HepG2 (cell line): ENCODE data around the gene TBC1D14. TPM values are rescaled to one million over a fixed set of nuclear protein-coding genes. Genes with fewer than 3 reads are reported as not detected.

Source experiments
- ELK4 ChIP-seq: sonication (generic); formaldehyde crosslinking; IDR thresholded peaks from 2 replicates; pipeline ENCODE4 v1.9.0; 2021; ENCODE audit warnings: missing genetic modification reagents, borderline replicate concordance
- EP300 ChIP-seq, 3 experiments: sonication (generic) in 1 of 3; formaldehyde crosslinking in 1 of 3; IDR thresholded peaks; 2 replicates each; pipeline versions ENCODE4 v1.5.1 to v1.6.1; 2011 to 2020; ENCODE audit warnings: low read depth in 2 of 3, low read length in 2 of 3, borderline replicate concordance in 1 of 3, improper control_type of control experiment in 1 of 3, mild to moderate bottlenecking in 1 of 3, missing genetic modification reagents in 1 of 3, moderate library complexity in 1 of 3
- FOXK1 ChIP-seq: sonication (generic); formaldehyde crosslinking; IDR thresholded peaks from 2 replicates; pipeline ENCODE4 v1.4.0; 2020; ENCODE audit warnings: low read depth, missing genetic modification reagents, borderline replicate concordance
- GLI4 ChIP-seq: sonication (generic); formaldehyde crosslinking; IDR thresholded peaks from 2 replicates; pipeline ENCODE4 v1.5.1; 2020; ENCODE audit warnings: missing genetic modification reagents, mild to moderate bottlenecking, moderate library complexity, borderline replicate concordance
- HNRNPUL1 ChIP-seq: fragments of 200-400 bp; formaldehyde crosslinking; IDR thresholded peaks from 2 replicates; pipeline ENCODE4 v1.6.1; 2017; ENCODE audit warnings: low read depth, mild to moderate bottlenecking, low read length, moderate library complexity
- NBN ChIP-seq: fragments of 450-650 bp; conservative IDR thresholded peaks from 2 replicates; pipeline ENCODE4 v1.6.1; 2017
- RBFOX2 ChIP-seq: fragments of 200-400 bp; formaldehyde crosslinking; IDR thresholded peaks from 2 replicates; pipeline ENCODE4 v1.6.1; 2017; ENCODE audit warnings: low read depth, mild to moderate bottlenecking, low read length
- REST ChIP-seq, 2 experiments: IDR thresholded peaks; 2 replicates each; pipeline ENCODE4 v1.6.1; 2011 to 2012; ENCODE audit warnings: low read length in 2 of 2, borderline replicate concordance in 1 of 2, low read depth in 1 of 2, mild to moderate bottlenecking in 1 of 2, moderate library complexity in 1 of 2
- ZFP82 ChIP-seq: sonication (generic); formaldehyde crosslinking; IDR thresholded peaks from 2 replicates; pipeline ENCODE4 v1.5.1; 2020; ENCODE audit warnings: mild to moderate bottlenecking, missing genetic modification reagents, borderline replicate concordance
- ZNF546 ChIP-seq: sonication (generic); formaldehyde crosslinking; conservative IDR thresholded peaks from 2 replicates; pipeline ENCODE4 v1.8.1; 2023; ENCODE audit warnings: mild to moderate bottlenecking, missing genetic modification reagents
- ZNF672 ChIP-seq: sonication (generic); formaldehyde crosslinking; IDR thresholded peaks from 2 replicates; pipeline ENCODE4 v1.8.1; 2022; ENCODE audit warnings: missing genetic modification reagents
- ZNF773 ChIP-seq: sonication (generic); formaldehyde crosslinking; IDR thresholded peaks from 2 replicates; pipeline ENCODE4 v1.4.0; 2020; ENCODE audit warnings: missing genetic modification reagents, borderline replicate concordance
- ZSCAN30 ChIP-seq: sonication (generic); formaldehyde crosslinking; IDR thresholded peaks from 2 replicates; pipeline ENCODE4 v1.5.0; 2020; ENCODE audit warnings: mild to moderate bottlenecking, missing genetic modification reagents
- polyA plus RNA-seq, 8 experiments: library from polyadenylated mRNA; depleted of rRNA in 3 of 8; stranded (reverse) in 7 of 8; unstranded in 1 of 8; fragments of >200 nt; fragmentation: Illumina TruSeq in 4 of 8; extraction: Trizol in 4 of 8; gene quantifications; 2 replicates each; pipeline versions ENCODE4 v1.2.1 to v1.2.3, GENCODE V29; 2011 to 2016; ENCODE audit warnings: low read depth in 4 of 8, missing spikeins in 1 of 8, mixed read lengths in 1 of 8; ENCODE audit not compliant: insufficient read depth in 1 of 8
- total RNA-seq, 5 experiments: library from RNA; depleted of rRNA; stranded (reverse); fragments of >200 nt; fragmentation: Illumina TruSeq; extraction: Trizol; gene quantifications; 2 replicates each; pipeline ENCODE4 v1.2.3, GENCODE V29; 2016; ENCODE audit warnings: low read depth in 1 of 5
- TF ChIP-seq, protein P1 (sequence below): sonication (generic); formaldehyde crosslinking; IDR thresholded peaks from 2 replicates; pipeline ENCODE4 v1.5.0; 2020; ENCODE audit warnings: mild to moderate bottlenecking, missing genetic modification reagents
- TF ChIP-seq, protein P2 (sequence below): sonication (generic); formaldehyde crosslinking; IDR thresholded peaks from 2 replicates; pipeline ENCODE4 v1.9.0; 2021; ENCODE audit warnings: missing genetic modification reagents, borderline replicate concordance
- TF ChIP-seq, protein P3 (sequence below): sonication (generic); formaldehyde crosslinking; IDR thresholded peaks from 2 replicates; pipeline ENCODE4 v1.4.0; 2020; ENCODE audit warnings: missing genetic modification reagents

TBC1D14 gene
- total and polyA plus RNA-seq, 2 of the 13 experiments (the other 11 are each of a cell fraction or from before 2014, with no cell fraction given) = 29.5 to 46.5 TPM

DNA sequence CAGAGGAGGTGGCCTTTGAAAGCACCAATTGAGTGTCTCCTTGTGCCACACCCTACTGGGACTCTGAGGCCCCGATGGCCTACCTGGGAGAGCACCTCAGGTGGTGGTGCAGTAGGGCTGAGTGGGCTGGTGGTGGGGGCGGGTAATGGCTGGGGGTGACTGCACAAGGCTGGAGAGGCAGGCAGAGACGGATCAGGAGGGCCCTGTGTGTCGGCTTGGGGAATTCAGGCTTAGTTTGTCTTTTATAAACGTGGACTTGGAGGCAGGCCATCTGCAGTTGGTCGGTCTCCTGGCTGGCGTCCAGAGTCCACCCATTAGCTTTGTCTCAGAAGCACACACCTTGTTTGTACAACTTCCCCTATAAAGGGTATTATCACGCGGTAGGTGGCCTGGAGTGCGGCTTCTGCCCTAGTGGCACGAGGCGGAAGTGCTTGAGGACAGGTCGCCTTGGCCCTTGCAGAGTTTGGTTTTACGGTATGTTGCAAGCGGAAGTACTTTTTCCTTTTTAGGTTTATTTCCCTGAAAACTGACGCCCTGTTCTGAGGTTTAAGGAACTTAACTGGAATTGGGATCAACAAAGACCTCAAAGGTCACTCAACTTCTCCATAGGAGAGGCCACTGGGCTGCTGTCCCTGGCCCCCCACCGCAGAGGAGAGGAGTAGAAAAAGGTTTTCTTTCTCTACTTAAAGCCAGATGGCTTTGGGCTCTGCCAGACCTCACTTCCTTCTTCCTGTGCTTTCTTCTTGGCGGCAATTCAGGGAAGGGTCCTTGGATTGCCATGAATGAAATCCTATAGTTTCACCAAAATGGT is 8.0 kb downstream of the TBC1D14 start (continued):
- TF ChIP-seq, protein P1, sequence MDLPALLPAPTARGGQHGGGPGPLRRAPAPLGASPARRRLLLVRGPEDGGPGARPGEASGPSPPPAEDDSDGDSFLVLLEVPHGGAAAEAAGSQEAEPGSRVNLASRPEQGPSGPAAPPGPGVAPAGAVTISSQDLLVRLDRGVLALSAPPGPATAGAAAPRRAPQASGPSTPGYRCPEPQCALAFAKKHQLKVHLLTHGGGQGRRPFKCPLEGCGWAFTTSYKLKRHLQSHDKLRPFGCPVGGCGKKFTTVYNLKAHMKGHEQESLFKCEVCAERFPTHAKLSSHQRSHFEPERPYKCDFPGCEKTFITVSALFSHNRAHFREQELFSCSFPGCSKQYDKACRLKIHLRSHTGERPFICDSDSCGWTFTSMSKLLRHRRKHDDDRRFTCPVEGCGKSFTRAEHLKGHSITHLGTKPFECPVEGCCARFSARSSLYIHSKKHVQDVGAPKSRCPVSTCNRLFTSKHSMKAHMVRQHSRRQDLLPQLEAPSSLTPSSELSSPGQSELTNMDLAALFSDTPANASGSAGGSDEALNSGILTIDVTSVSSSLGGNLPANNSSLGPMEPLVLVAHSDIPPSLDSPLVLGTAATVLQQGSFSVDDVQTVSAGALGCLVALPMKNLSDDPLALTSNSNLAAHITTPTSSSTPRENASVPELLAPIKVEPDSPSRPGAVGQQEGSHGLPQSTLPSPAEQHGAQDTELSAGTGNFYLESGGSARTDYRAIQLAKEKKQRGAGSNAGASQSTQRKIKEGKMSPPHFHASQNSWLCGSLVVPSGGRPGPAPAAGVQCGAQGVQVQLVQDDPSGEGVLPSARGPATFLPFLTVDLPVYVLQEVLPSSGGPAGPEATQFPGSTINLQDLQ = no peak
- TF ChIP-seq, protein P2, sequence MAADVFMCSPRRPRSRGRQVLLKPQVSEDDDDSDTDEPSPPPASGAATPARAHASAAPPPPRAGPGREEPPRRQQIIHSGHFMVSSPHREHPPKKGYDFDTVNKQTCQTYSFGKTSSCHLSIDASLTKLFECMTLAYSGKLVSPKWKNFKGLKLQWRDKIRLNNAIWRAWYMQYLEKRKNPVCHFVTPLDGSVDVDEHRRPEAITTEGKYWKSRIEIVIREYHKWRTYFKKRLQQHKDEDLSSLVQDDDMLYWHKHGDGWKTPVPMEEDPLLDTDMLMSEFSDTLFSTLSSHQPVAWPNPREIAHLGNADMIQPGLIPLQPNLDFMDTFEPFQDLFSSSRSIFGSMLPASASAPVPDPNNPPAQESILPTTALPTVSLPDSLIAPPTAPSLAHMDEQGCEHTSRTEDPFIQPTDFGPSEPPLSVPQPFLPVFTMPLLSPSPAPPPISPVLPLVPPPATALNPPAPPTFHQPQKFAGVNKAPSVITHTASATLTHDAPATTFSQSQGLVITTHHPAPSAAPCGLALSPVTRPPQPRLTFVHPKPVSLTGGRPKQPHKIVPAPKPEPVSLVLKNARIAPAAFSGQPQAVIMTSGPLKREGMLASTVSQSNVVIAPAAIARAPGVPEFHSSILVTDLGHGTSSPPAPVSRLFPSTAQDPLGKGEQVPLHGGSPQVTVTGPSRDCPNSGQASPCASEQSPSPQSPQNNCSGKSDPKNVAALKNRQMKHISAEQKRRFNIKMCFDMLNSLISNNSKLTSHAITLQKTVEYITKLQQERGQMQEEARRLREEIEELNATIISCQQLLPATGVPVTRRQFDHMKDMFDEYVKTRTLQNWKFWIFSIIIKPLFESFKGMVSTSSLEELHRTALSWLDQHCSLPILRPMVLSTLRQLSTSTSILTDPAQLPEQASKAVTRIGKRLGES (CRISPR knock-in tag) = 0 out of 2 replicates have a peak, but pooled peaks have one; percentile 66
- TF ChIP-seq ZFP82 (CRISPR knock-in tag) (no peak), GLI4 (CRISPR knock-in tag) (0 out of 2 replicates have a peak, but pooled peaks have one; percentile 46), EP300 (IDR thresholded peaks at IDR 0.05; ENCODE audit: low read depth in 2 of 2, low read length in 2 of 2) (peak in 1 of 2 experiments; percentile 71; a peak in 2 of 4 replicates), EP300 (CRISPR knock-in tag; IDR thresholded peaks at IDR 0.05; ENCODE audit: borderline replicate concordance) (peak; percentile 44; the same call in 1 of the 2 replicates), ZNF672 (no peak), REST (IDR thresholded peaks at IDR 0.05; ENCODE audit: borderline replicate concordance in 1 of 2, low read depth in 1 of 2, low read length in 2 of 2) (no peak), ELK4 (CRISPR knock-in tag) (peak; percentile 79; the same call in 1 of the 2 replicates), ZNF773 (CRISPR knock-in tag) (peak; percentile 79; the same call in 1 of the 2 replicates), ZSCAN30 (CRISPR knock-in tag) (no peak), HNRNPUL1 (no peak), RBFOX2 (no peak), ZNF546 (0 out of 2 replicates have a peak, but pooled peaks have one; percentile 60), NBN (no peak), FOXK1 (peak; percentile 74; the same call in 1 of the 2 replicates)
- TF ChIP-seq, protein P3, sequence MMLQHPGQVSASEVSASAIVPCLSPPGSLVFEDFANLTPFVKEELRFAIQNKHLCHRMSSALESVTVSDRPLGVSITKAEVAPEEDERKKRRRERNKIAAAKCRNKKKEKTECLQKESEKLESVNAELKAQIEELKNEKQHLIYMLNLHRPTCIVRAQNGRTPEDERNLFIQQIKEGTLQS (CRISPR knock-in tag) = peak; percentile 29; the same call in 1 of the 2 replicates
